GM19463 (cell line): ENCODE results near the gene DCC.
"Not testable (repeated sequence)": the region's sequence is repeated elsewhere in the genome, so short reads cannot be mapped to it uniquely, and the experiment has no call there.

ENCODE experiments used
- ATAC-seq: cut with Tn5 transposase; IDR thresholded peaks from one replicate; pipeline ENCODE4 v1.9.1; 2021; ENCODE audit warnings: mild to moderate bottlenecking, moderate library complexity; ENCODE audit not compliant: unreplicated experiment

DCC gene

GRCh38 chr18:53458944-53459580 lies 1119.1 kb downstream of the DCC start:
- ATAC-seq = no peak

GRCh38 chr18:53467756-53468155 lies 1127.8 kb downstream of the DCC start:
- no peak for ATAC-seq

GRCh38 chr18:53468173-53468572 lies 1128.2 kb downstream of the DCC start:
- not testable (repeated sequence) for ATAC-seq

GRCh38 chr18:53472546-53472945 lies 1132.5 kb downstream of the DCC start:
- no peak for ATAC-seq

- ATAC-seq = no peak
Measured at GRCh38 chr18:53478155-53478554, 1138.2 kb downstream of the DCC start.

- no peak for ATAC-seq
Measured at GRCh38 chr18:53486296-53486695, 1146.3 kb downstream of the DCC start.

- ATAC-seq = no peak
Measured at GRCh38 chr18:53489266-53489665, 1149.3 kb downstream of the DCC start.

- ATAC-seq = no peak
Measured at GRCh38 chr18:53490019-53490418, 1150.0 kb downstream of the DCC start.

GRCh38 chr18:53496028-53496427 lies 1156.0 kb downstream of the DCC start:
- no peak for ATAC-seq

- no peak for ATAC-seq
Measured at GRCh38 chr18:53503914-53504441, 1164.0 kb downstream of the DCC start.

GRCh38 chr18:53508529-53508928 lies 1168.5 kb downstream of the DCC start:
- ATAC-seq = no peak

- no peak for ATAC-seq
Measured at GRCh38 chr18:53509886-53510285, 1169.9 kb downstream of the DCC start.

GRCh38 chr18:53511725-53512124 lies 1171.7 kb downstream of the DCC start:
- ATAC-seq = not testable (repeated sequence)

GRCh38 chr18:53521068-53521467 lies 1181.1 kb downstream of the DCC start:
- ATAC-seq = no peak

GRCh38 chr18:53526101-53526870 lies 1186.3 kb downstream of the DCC start:
- ATAC-seq = no peak

- no peak for ATAC-seq
Measured at GRCh38 chr18:53527365-53527764, 1187.4 kb downstream of the DCC start.

- ATAC-seq = no peak
Measured at GRCh38 chr18:53531187-53531586, 1191.2 kb downstream of the DCC start.

GRCh38 chr18:53531896-53532295 lies 1191.9 kb downstream of the DCC start:
- ATAC-seq = no peak

- ATAC-seq = no peak
Measured at GRCh38 chr18:53534203-53534602, 1194.2 kb downstream of the DCC start.

- ATAC-seq = no peak
Measured at GRCh38 chr18:53534695-53535094, 1194.7 kb downstream of the DCC start.

- ATAC-seq = no peak
Measured at GRCh38 chr18:53536908-53537307, 1196.9 kb downstream of the DCC start.

- no peak for ATAC-seq
Measured at GRCh38 chr18:53541924-53542323, 1201.9 kb downstream of the DCC start.
